Naive thymus-derived CD4-positive, alpha-beta T cell (primary cell): ENCODE results near the gene TSPAN3. TPM values are rescaled to one million over a fixed set of nuclear protein-coding genes. Genes with fewer than 3 reads are reported as not detected.

Experiments
- ATAC-seq: fragments of 150-1000 bp; cut with Tn5 transposase; 2 replicates; pipeline ENCODE4 v1.10.0; 2021; ENCODE audit warnings: mild to moderate bottlenecking, moderate library complexity
- CTCF ChIA-PET: fragments of 350-600 bp; sonication (Branson Sonifier 250); formaldehyde crosslinking; loops from one replicate; lab custom pipeline; 2021; ENCODE audit warnings: antibody characterized with exemption; lab: Charles Lee
- POLR2A ChIA-PET: fragments of 350-600 bp; sonication (Branson Sonifier 250); formaldehyde crosslinking; loops from one replicate; lab custom pipeline; 2021; ENCODE audit warnings: antibody characterized with exemption, inconsistent platforms; lab: Charles Lee
- DNase-seq, 9 donors: peaks; one replicate each; pipeline versions ENCODE4 v3.0.0 to v3.0.0-alpha.2; 2020 to 2022; ENCODE audit warnings: mixed read lengths in 1 of 9
- H3K27ac ChIP-seq: one replicate; pipeline ENCODE4 v1.7.0; 2013; ENCODE audit warnings: mild to moderate bottlenecking, low read depth, low read length, moderate library complexity
- H3K27me3 ChIP-seq, 2 donors: one replicate each; pipeline ENCODE4 v1.7.0; 2013; ENCODE audit warnings: low read length in 2 of 2, mild to moderate bottlenecking in 2 of 2, moderate library complexity in 2 of 2; ENCODE audit not compliant: control insufficient read depth in 2 of 2, insufficient read depth in 2 of 2
- H3K36me3 ChIP-seq, 3 experiments: 1 replicate in 2 of 3; 2 replicates in 1 of 3; pipeline ENCODE4 v1.7.0; 2013; ENCODE audit warnings: low read length in 3 of 3, mild to moderate bottlenecking in 3 of 3, moderate library complexity in 1 of 3; ENCODE audit not compliant: insufficient read depth in 3 of 3, control insufficient read depth in 2 of 3
- H3K4me1 ChIP-seq, 2 donors: one replicate each; pipeline ENCODE4 v1.7.0; 2013; ENCODE audit warnings: low read length in 2 of 2, mild to moderate bottlenecking in 2 of 2, moderate library complexity in 1 of 2; ENCODE audit not compliant: control insufficient read depth in 2 of 2, insufficient read depth in 2 of 2
- H3K4me3 ChIP-seq: 2 replicates; pipeline ENCODE4 v1.7.0; 2013; ENCODE audit warnings: mild to moderate bottlenecking, low read length
- H3K9me3 ChIP-seq, 3 experiments: 1 replicate in 2 of 3; 2 replicates in 1 of 3; pipeline ENCODE4 v1.7.0; 2013; ENCODE audit warnings: low read length in 3 of 3; ENCODE audit not compliant: control insufficient read depth in 2 of 3
- H3K27ac Mint-ChIP-seq, 9 donors: one replicate each; pipeline ENCODE4 v1.8.0; 2020 to 2022; ENCODE audit warnings: mixed read lengths in 9 of 9, mild to moderate bottlenecking in 8 of 9, moderate library complexity in 5 of 9, inconsistent platforms in 2 of 9
- H3K27me3 Mint-ChIP-seq, 5 donors: one replicate each; pipeline ENCODE4 v1.8.0; 2021 to 2022; ENCODE audit warnings: mixed read lengths in 5 of 5, mild to moderate bottlenecking in 1 of 5
- H3K36me3 Mint-ChIP-seq, 5 donors: one replicate each; pipeline ENCODE4 v1.8.0; 2020 to 2022; ENCODE audit warnings: mixed read lengths in 5 of 5, mild to moderate bottlenecking in 3 of 5, inconsistent platforms in 1 of 5
- H3K4me1 Mint-ChIP-seq, 7 donors: one replicate each; pipeline ENCODE4 v1.8.0; 2020 to 2022; ENCODE audit warnings: mixed read lengths in 7 of 7, mild to moderate bottlenecking in 3 of 7, inconsistent platforms in 1 of 7
- H3K4me3 Mint-ChIP-seq, 10 donors: one replicate each; pipeline ENCODE4 v1.8.0; 2020 to 2022; ENCODE audit warnings: mild to moderate bottlenecking in 10 of 10, mixed read lengths in 10 of 10, moderate library complexity in 6 of 10, inconsistent platforms in 2 of 10
- H3K9me3 Mint-ChIP-seq, 11 donors: one replicate each; pipeline ENCODE4 v1.8.0; 2020 to 2022; ENCODE audit warnings: mixed read lengths in 11 of 11, mild to moderate bottlenecking in 4 of 11, inconsistent platforms in 1 of 11, moderate library complexity in 1 of 11
- intact Hi-C, 2 donors: fragments of 100-400 bp; cut with micrococcal nuclease; formaldehyde crosslinking; loops; one replicate each; pipeline ENCODE4 v1.15.1; 2023
- polyA plus RNA-seq, 2 donors: library from polyadenylated mRNA; unstranded; fragments of 300-500 nt; fragmentation: Illumina TruSeq; gene quantifications; one replicate each; pipeline ENCODE4 v1.2.3, GENCODE V29; 2021
- total RNA-seq, 6 experiments: library from RNA in 5 of 6; stranded (reverse) in 5 of 6; gene quantifications; 1 replicate in 5 of 6; 2 replicates in 1 of 6; pipeline ENCODE4 v1.2.3 and lab custom pipeline; 2021 to 2026

Gene TSPAN3
- total and polyA plus RNA-seq, 7 experiments from 2014 or later: 17.5 to 101 (median 24.1) TPM

- ChIA-PET POLR2A (no interaction called here), CTCF (no interaction called here)
- no peaks in the 10 kb centered on the region for H3K9me3 Mint-ChIP-seq
- Histone ChIP-seq H3K4me1 (peaks cover 7 to 24% of the 10 kb centered on the region in 2 donors), H3K27ac (no peak overlapping the region), H3K36me3 (peaks cover 4 to 89% (median 17%) of the 10 kb centered on the region in 3 experiments), H3K9me3 (no peaks in the 10 kb centered on the region), H3K27me3 (no peaks in the 10 kb centered on the region), H3K4me3 (no peak overlapping the region)
- no peaks in the 10 kb centered on the region for H3K27me3 Mint-ChIP-seq
- ATAC-seq: no peak
- DNase-seq: peak in 1 of 9 donors; percentile 18
- peak overlapping the region in 5 of 9 donors; percentile 25 to 75 (median 38) for H3K27ac Mint-ChIP-seq
- intact Hi-C loops: no loop called here
- H3K4me3 Mint-ChIP-seq: no peak overlapping the region
- H3K4me1 Mint-ChIP-seq: peaks cover 13 to 37% (median 21%) of the 10 kb centered on the region in 7 donors
- peaks cover 0 to 40% (median 2%) of the 10 kb centered on the region in 5 donors for H3K36me3 Mint-ChIP-seq
Measured at GRCh38 chr15:77027111-77027696, 43.7 kb downstream of the TSPAN3 start.

- Histone ChIP-seq H3K4me1 (peaks cover 13 to 30% of the 10 kb centered on the region in 2 donors), H3K27me3 (no peaks in the 10 kb centered on the region), H3K36me3 (peaks cover 4 to 83% (median 17%) of the 10 kb centered on the region in 3 experiments), H3K4me3 (no peak overlapping the region), H3K27ac (peak overlapping the region; percentile 20), H3K9me3 (no peaks in the 10 kb centered on the region)
- ChIA-PET POLR2A (interaction anchor here (0.9 kb wide), 1 partner anchor 32 kb away, joined by 3 read pairs; the partner anchor contains the start of gene PSTPIP1), CTCF (no interaction called here)
- intact Hi-C loops: no loop called here
- H3K27ac Mint-ChIP-seq: peak overlapping the region in 5 of 9 donors; percentile 25 to 75 (median 68)
- H3K4me1 Mint-ChIP-seq: peaks cover 19 to 43% (median 24%) of the 10 kb centered on the region in 7 donors
- peaks cover 0 to 36% (median 5%) of the 10 kb centered on the region in 5 donors for H3K36me3 Mint-ChIP-seq
- no peak overlapping the region for H3K4me3 Mint-ChIP-seq
- ATAC-seq: no peak
- no peaks in the 10 kb centered on the region for H3K27me3 Mint-ChIP-seq
- DNase-seq: peak in 2 of 9 donors; percentile 2 to 20
- H3K9me3 Mint-ChIP-seq: no peaks in the 10 kb centered on the region
Measured at GRCh38 chr15:77026501-77027110, 44.3 kb downstream of the TSPAN3 start.

GRCh38 chr15:77025941-77026411, 44.9 kb downstream of the TSPAN3 start:
- Mint-ChIP-seq H3K27ac (peak overlapping the region in 7 of 9 donors; percentile 30 to 72 (median 65)), H3K4me3 (no peak overlapping the region), H3K36me3 (peaks cover 0 to 32% (median 5%) of the 10 kb centered on the region in 5 donors), H3K4me1 (peaks cover 25 to 49% (median 31%) of the 10 kb centered on the region in 7 donors), H3K9me3 (no peaks in the 10 kb centered on the region), H3K27me3 (no peaks in the 10 kb centered on the region)
- intact Hi-C loops: no loop called here
- H3K4me1 ChIP-seq: peaks cover 19 to 36% of the 10 kb centered on the region in 2 donors
- peaks cover 4 to 77% (median 17%) of the 10 kb centered on the region in 3 experiments for H3K36me3 ChIP-seq
- ChIA-PET POLR2A (interaction anchor here (0.9 to 5.0 kb wide), 2 partner anchors 29 to 31 kb away, joined by 3 to 81 read pairs; partner anchors contain the start of gene PSTPIP1), CTCF (interaction anchor here (0.9 kb wide), 1 partner anchor 86 kb away, joined by 4 read pairs; no protein-coding TSS in a partner anchor)
- DNase-seq (peak in 2 of 9 donors; percentile 5 to 16), ATAC-seq (no peak)
- peak overlapping the region; percentile 20 for H3K27ac ChIP-seq
- H3K27me3 ChIP-seq: no peaks in the 10 kb centered on the region
- no peak overlapping the region for H3K4me3 ChIP-seq
- no peaks in the 10 kb centered on the region for H3K9me3 ChIP-seq

- peak overlapping the region; percentile 20 for H3K27ac ChIP-seq
- Mint-ChIP-seq H3K27me3 (no peaks in the 10 kb centered on the region), H3K4me1 (peaks cover 30 to 55% (median 36%) of the 10 kb centered on the region in 7 donors), H3K9me3 (no peaks in the 10 kb centered on the region), H3K27ac (peak overlapping the region in 7 of 9 donors; percentile 14 to 72 (median 36)), H3K4me3 (no peak overlapping the region), H3K36me3 (peaks cover 0 to 35% (median 5%) of the 10 kb centered on the region in 5 donors)
- peak in 1 of 9 donors; percentile 5 for DNase-seq
- H3K36me3 ChIP-seq: peaks cover 4 to 73% (median 17%) of the 10 kb centered on the region in 3 experiments
- intact Hi-C loops: no loop called here
- ATAC-seq: no peak
- no peaks in the 10 kb centered on the region for H3K27me3 ChIP-seq
- no peaks in the 10 kb centered on the region for H3K9me3 ChIP-seq
- no peak overlapping the region for H3K4me3 ChIP-seq
- ChIA-PET POLR2A (interaction anchor here (5.0 kb wide), 1 partner anchor 28 kb away, joined by 81 read pairs; the partner anchor contains the start of gene PSTPIP1), CTCF (interaction anchor here (0.8 to 1.5 kb wide), 5 partner anchors 10 to 91 kb away, joined by 4 read pairs; no protein-coding TSS in a partner anchor)
- peaks cover 26 to 43% of the 10 kb centered on the region in 2 donors for H3K4me1 ChIP-seq
Measured at GRCh38 chr15:77025083-77025901, 45.6 kb downstream of the TSPAN3 start.

GRCh38 chr15:77024273-77025082, 46.4 kb downstream of the TSPAN3 start:
- Mint-ChIP-seq H3K36me3 (peaks cover 0 to 41% (median 5%) of the 10 kb centered on the region in 5 donors), H3K4me1 (peaks cover 33 to 59% (median 44%) of the 10 kb centered on the region in 7 donors)
- peaks cover 4 to 72% (median 17%) of the 10 kb centered on the region in 3 experiments for H3K36me3 ChIP-seq

More at GRCh38 chr15:77024273-77025082, 46.4 kb downstream of the TSPAN3 start:
- Mint-ChIP-seq H3K27me3 (no peaks in the 10 kb centered on the region), H3K27ac (peak overlapping the region in 8 of 9 donors; percentile 36 to 99 (median 86)), H3K9me3 (no peaks in the 10 kb centered on the region), H3K4me3 (peak overlapping the region in 2 of 10 donors; percentile 19 to 21)
- CTCF ChIA-PET: interaction anchor here (0.8 to 2.5 kb wide), 10 partner anchors 11 to 90 kb away, joined by 3 to 7 read pairs (median 4); no protein-coding TSS in a partner anchor
- H3K27ac ChIP-seq: peak overlapping the region; percentile 50
- intact Hi-C loops: loop anchor here (1.0 to 5.0 kb wide), 4 partner anchors 37 to 122 kb away; partner anchors contain the start of gene RCN2 (in 1 of the 2)
- H3K9me3 ChIP-seq: no peaks in the 10 kb centered on the region
- DNase-seq: peak; percentile 35 to 74 (median 61)
- POLR2A ChIA-PET: interaction anchor here (1.1 to 5.0 kb wide), 3 partner anchors 11 to 89 kb away, joined by 4 to 81 read pairs (median 5); partner anchors contain the start of gene PSTPIP1
- no peaks in the 10 kb centered on the region for H3K27me3 ChIP-seq
- no peak overlapping the region for H3K4me3 ChIP-seq
- peaks cover 30 to 51% of the 10 kb centered on the region in 2 donors for H3K4me1 ChIP-seq
- ATAC-seq: peak; percentile 64
